Activated CD4-positive, alpha-beta T cell treated with anti-CD3 and anti-CD28 coated beads, Interleukin-2, Interleukin-6, amounts not matched to agents 100 ng/mL and 50 ng/mL, durations not matched to agents 16 hours and 8 hours (primary cell): ENCODE data around the gene KCNQ2.
"Not testable (repeated sequence)": the region's sequence is repeated elsewhere in the genome, so short reads cannot be mapped to it uniquely, and the experiment has no call there.

Source experiments
- DNase-seq: peaks from one replicate; pipeline ENCODE4 v3.0.0-alpha.2; 2020

KCNQ2 gene

GRCh38 chr20:63380346-63380870, 92.0 kb downstream of the KCNQ2 start:
- DNase-seq = no peak

GRCh38 chr20:63379872-63380271, 92.6 kb downstream of the KCNQ2 start:
- not testable (repeated sequence) for DNase-seq

- DNase-seq = no peak
These were observed 93.2 kb downstream of the KCNQ2 start for GRCh38 chr20:63379296-63379695.

- DNase-seq = no peak
These were observed 93.8 kb downstream of the KCNQ2 start for GRCh38 chr20:63378626-63379025.

GRCh38 chr20:63377951-63378381, 94.5 kb downstream of the KCNQ2 start:
- DNase-seq = no peak

GRCh38 chr20:63377256-63377941, 95.1 kb downstream of the KCNQ2 start:
- no peak for DNase-seq

GRCh38 chr20:63376283-63377250, 95.9 kb downstream of the KCNQ2 start:
- no peak for DNase-seq

GRCh38 chr20:63375438-63375837, 97.0 kb downstream of the KCNQ2 start:
- DNase-seq = no peak

GRCh38 chr20:63374504-63374903, 98.0 kb downstream of the KCNQ2 start:
- no peak for DNase-seq

- DNase-seq = no peak
These were observed 98.5 kb downstream of the KCNQ2 start for GRCh38 chr20:63373996-63374395.

GRCh38 chr20:63372971-63373885, 99.2 kb downstream of the KCNQ2 start:
- no peak for DNase-seq

- no peak for DNase-seq
These were observed 101.1 kb downstream of the KCNQ2 start for GRCh38 chr20:63371291-63371865.

GRCh38 chr20:63370618-63371187, 101.8 kb downstream of the KCNQ2 start:
- no peak for DNase-seq

- no peak for DNase-seq
These were observed 102.5 kb downstream of the KCNQ2 start for GRCh38 chr20:63369724-63370617.

- DNase-seq = no peak
These were observed 103.4 kb downstream of the KCNQ2 start for GRCh38 chr20:63369024-63369530.

- no peak for DNase-seq
These were observed 104.3 kb downstream of the KCNQ2 start for GRCh38 chr20:63368151-63368550.

GRCh38 chr20:63367446-63368055, 104.9 kb downstream of the KCNQ2 start:
- no peak for DNase-seq

GRCh38 chr20:63366390-63367365, 105.8 kb downstream of the KCNQ2 start:
- no peak for DNase-seq
